K562 (cell line): ENCODE data around the gene TLN1. TPM values are rescaled to one million over a fixed set of nuclear protein-coding genes. Genes with fewer than 3 reads are reported as not detected.

ENCODE experiments used
- DNMT1 ChIP-seq: fragments of 450-650 bp; IDR thresholded peaks from 2 replicates; pipeline ENCODE4 v1.6.1; 2016; ENCODE audit warnings: antibody characterized with exemption, mild to moderate bottlenecking
- E2F4 ChIP-seq: sonication (generic); formaldehyde crosslinking; IDR thresholded peaks from 2 replicates; pipeline ENCODE4 v1.8.0; 2022; ENCODE audit warnings: mild to moderate bottlenecking, low read depth, missing genetic modification reagents
- EP300 ChIP-seq: IDR thresholded peaks from 2 replicates; pipeline ENCODE4 v1.6.1; 2012; ENCODE audit warnings: low read length, improper control_type of control experiment
- EP400 ChIP-seq: fragments of 450-650 bp; IDR thresholded peaks from 2 replicates; pipeline ENCODE4 v1.6.1; 2017; ENCODE audit warnings: antibody characterized with exemption, mild to moderate bottlenecking, moderate library complexity
- ETS1 ChIP-seq: conservative IDR thresholded peaks from 2 replicates; pipeline ENCODE4 v1.6.1; 2011; ENCODE audit warnings: low read depth, mild to moderate bottlenecking, low read length; ENCODE audit not compliant: control insufficient read depth
- GTF2E2 ChIP-seq: fragments of 200-800 bp; sonication (Bioruptor generic); IDR thresholded peaks from 2 replicates; pipeline ENCODE4 v1.6.1; 2016; ENCODE audit warnings: missing genetic modification characterization, missing compliant biosample characterization
- POLR2A ChIP-seq: fragments of 450-650 bp; conservative IDR thresholded peaks from 2 replicates; pipeline ENCODE4 v1.6.1; 2016
- RBM39 ChIP-seq: fragments of 200-400 bp; formaldehyde crosslinking; optimal IDR thresholded peaks from 2 replicates; pipeline ENCODE3; 2018; ENCODE audit warnings: low read depth, low read length
- SAP30 ChIP-seq: fragments of 200-600 bp; sonication (generic); IDR thresholded peaks from 2 replicates; pipeline ENCODE4 v1.6.1; 2012; ENCODE audit warnings: borderline replicate concordance, low read depth, mild to moderate bottlenecking, moderate library complexity, low read length, control low read depth, inconsistent platforms; ENCODE audit not compliant: insufficient read depth, poor library complexity, severe bottlenecking
- TCF15 ChIP-seq: fragments of 250-450 bp; sonication (Bioruptor Pico); IDR thresholded peaks from 2 replicates; pipeline ENCODE4 v1.8.0; 2022; ENCODE audit warnings: moderate library complexity, mild to moderate bottlenecking, inconsistent platforms
- USF2 ChIP-seq: sonication (generic); formaldehyde crosslinking; IDR thresholded peaks from 2 replicates; pipeline ENCODE4 v1.5.0; 2020; ENCODE audit warnings: missing genetic modification reagents
- ZBTB5 ChIP-seq: fragments of 450-650 bp; IDR thresholded peaks from 2 replicates; pipeline ENCODE4 v1.6.1; 2017; ENCODE audit warnings: antibody characterized with exemption
- ZC3H8 ChIP-seq: fragments of 450-650 bp; IDR thresholded peaks from 2 replicates; pipeline ENCODE4 v1.6.1; 2017
- ZFP91 ChIP-seq: sonication (generic); formaldehyde crosslinking; IDR thresholded peaks from 2 replicates; pipeline ENCODE4 v1.8.0; 2022; ENCODE audit warnings: mild to moderate bottlenecking, missing genetic modification reagents
- ZKSCAN3 ChIP-seq: fragments of 250-450 bp; sonication (Bioruptor Pico); IDR thresholded peaks from 2 replicates; pipeline ENCODE4 v1.4.0; 2020
- ZNF140 ChIP-seq: fragments of 250-450 bp; sonication (Bioruptor Pico); IDR thresholded peaks from 2 replicates; pipeline ENCODE4 v1.8.0; 2021; ENCODE audit warnings: moderate library complexity, mild to moderate bottlenecking, inconsistent platforms
- ZNF174 ChIP-seq: fragments of 250-450 bp; sonication (Bioruptor Pico); IDR thresholded peaks from 2 replicates; pipeline ENCODE4 v1.4.0; 2020; ENCODE audit warnings: mild to moderate bottlenecking
- ZNF408 ChIP-seq: fragments of 250-450 bp; sonication (Bioruptor Pico); IDR thresholded peaks from 2 replicates; pipeline ENCODE4 v1.4.0; 2020; ENCODE audit warnings: low read depth, mild to moderate bottlenecking, moderate library complexity
- ZNF57 ChIP-seq: fragments of 450-650 bp; formaldehyde crosslinking; IDR thresholded peaks from 2 replicates; pipeline ENCODE4 v1.4.0; 2020; ENCODE audit warnings: mild to moderate bottlenecking, moderate library complexity
- ZNF668 ChIP-seq: fragments of 250-450 bp; sonication (Bioruptor Pico); IDR thresholded peaks from 2 replicates; pipeline ENCODE4 v1.8.0; 2022; ENCODE audit warnings: mild to moderate bottlenecking, inconsistent platforms
- polyA plus RNA-seq, 8 experiments: library from polyadenylated mRNA; depleted of rRNA in 4 of 8; stranded (reverse) in 5 of 8; unstranded in 3 of 8; fragments of >200 nt; fragmentation: Nextera tagmentation in 2 of 8; fragmentation: Illumina TruSeq in 1 of 8; extraction: Ambion mirVana in 2 of 8; extraction: Trizol in 1 of 8; gene quantifications; 2 replicates each; pipeline versions ENCODE4 v1.2.1 to v1.2.3, GENCODE V29; 2011 to 2014; ENCODE audit warnings: inconsistent platforms in 1 of 8, missing spikeins in 1 of 8
- total RNA-seq, 7 experiments: library from RNA; depleted of rRNA in 6 of 7; stranded (reverse); fragments of >200 nt in 6 of 7; fragmentation: Illumina TruSeq in 2 of 7; extraction: Trizol in 2 of 7; gene quantifications; 2 replicates each; pipeline versions ENCODE4 v1.2.1 to v1.2.3, GENCODE V29; 2011 to 2021; ENCODE audit warnings: low replicate concordance in 1 of 7

The TLN1 gene
- total and polyA plus RNA-seq, 9 of the 15 experiments (the other 6 are each of a cell fraction or from before 2014, with no cell fraction given): 3.6 to 240 (median 54.8) TPM

GRCh38 chr9:35664531-35665470 lies 67.2 kb downstream of the TLN1 start, which contains the start of gene ARHGEF39 (continued):
- TF ChIP-seq USF2 (CRISPR knock-in tag): no peak
- TF ChIP-seq RBM39: no peak
- peak; percentile 68 for TF ChIP-seq SAP30
- no peak for TF ChIP-seq ZNF174 (CRISPR knock-in tag)
- no peak for TF ChIP-seq ZNF140 (CRISPR knock-in tag)
- TF ChIP-seq E2F4 (CRISPR knock-in tag): peak; percentile 98
- no peak for TF ChIP-seq ETS1
- TF ChIP-seq ZNF57 (CRISPR knock-in tag): no peak
- TF ChIP-seq GTF2E2: no peak
- no peak for TF ChIP-seq ZBTB5
- TF ChIP-seq ZKSCAN3: no peak
- no peak for TF ChIP-seq EP300
- TF ChIP-seq EP400: peak; percentile 91
- peak; percentile 83 for TF ChIP-seq POLR2A
- TF ChIP-seq TCF15: no peak
- no peak for TF ChIP-seq ZFP91 (CRISPR knock-in tag)
- TF ChIP-seq DNMT1: no peak
- no peak for TF ChIP-seq ZNF408 (CRISPR knock-in tag)
- TF ChIP-seq ZNF668 (CRISPR knock-in tag): no peak
- no peak for TF ChIP-seq ZC3H8
